Measurements from ENCODE around the gene KDSR.

KDSR gene

DNA sequence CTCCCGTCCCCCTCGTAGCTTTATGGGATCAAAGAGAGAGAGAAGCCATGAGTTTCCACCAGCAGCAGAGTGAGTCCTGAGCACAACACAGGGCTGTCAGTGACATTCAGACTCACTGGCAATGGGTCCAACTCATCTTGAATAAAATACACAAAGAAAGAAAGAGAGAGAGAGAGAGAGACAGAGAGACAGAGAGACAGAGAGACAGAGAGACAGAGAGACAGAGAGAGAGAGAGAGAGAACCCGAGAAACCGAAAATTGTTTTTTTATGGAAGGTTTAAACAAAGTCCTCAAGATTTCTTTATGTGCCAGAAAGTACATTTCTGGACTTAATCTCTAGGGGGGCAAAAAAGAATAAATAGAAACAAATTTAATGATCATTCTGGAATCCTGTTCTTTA, 35.9 kb downstream of the KDSR start:
- no peak for TF ChIP-seq CTCF (IDR thresholded peaks at IDR 0.05; ENCODE audit: low read depth, low read length)
- H3K4me3 ChIP-seq (ENCODE audit: low read depth, low read length) = no peak overlapping the region

DNA sequence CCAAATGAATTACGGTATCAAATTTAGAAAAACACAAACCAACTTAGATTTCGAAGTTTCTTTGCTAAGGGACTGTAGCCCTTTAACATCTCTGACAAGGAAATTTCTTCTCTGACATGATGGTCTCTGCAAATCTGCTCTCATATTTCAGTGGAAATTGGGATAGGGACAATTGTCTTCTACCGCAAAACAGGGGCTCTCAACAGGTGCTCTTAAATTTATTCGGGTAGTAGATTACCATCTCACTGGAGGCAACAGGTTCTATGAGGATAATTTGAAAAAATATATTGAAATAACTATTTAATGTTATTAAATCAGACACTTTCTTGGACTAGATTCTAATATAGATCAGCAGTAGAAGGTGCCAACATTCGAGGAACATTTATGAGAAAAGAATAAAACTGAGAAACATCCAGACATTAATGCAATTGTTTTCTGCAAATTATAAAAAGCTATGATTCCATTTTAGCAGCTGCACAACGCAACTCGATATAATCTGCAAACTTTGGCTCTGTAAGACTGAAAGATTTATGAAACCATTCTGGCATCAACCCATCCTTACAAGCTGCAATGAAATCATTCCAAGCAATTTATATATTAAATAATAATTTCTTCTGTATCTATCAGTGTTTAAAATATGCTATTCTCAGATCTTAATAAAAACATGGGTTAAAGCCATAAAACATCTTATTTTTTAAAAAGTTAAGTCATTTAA, 37.4 kb downstream of the KDSR start:
- no peak for TF ChIP-seq CTCF (IDR thresholded peaks at IDR 0.05; ENCODE audit: low read depth, low read length)
- H3K4me3 ChIP-seq (ENCODE audit: low read depth, low read length) = no peak overlapping the region

DNA sequence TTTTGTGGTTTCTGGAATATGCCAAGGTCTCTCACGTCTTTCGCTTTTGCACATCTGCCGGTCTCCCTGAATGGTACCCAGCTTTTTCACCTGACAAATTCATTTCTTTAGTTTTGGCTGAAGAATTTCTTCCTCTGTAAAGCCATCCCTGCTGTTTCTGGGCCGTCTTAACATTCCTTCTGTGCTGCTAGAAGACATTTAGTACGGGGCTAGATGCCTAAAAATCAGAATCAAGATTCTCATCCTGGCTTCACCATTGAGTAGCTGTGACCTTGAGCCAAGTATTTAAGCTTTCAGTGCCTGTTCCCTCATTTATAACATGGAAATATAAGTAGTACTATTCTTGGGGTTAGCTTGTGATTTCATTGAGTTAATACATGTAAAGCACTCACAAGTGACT, 41.0 kb downstream of the KDSR start:
- no peak for TF ChIP-seq CTCF (IDR thresholded peaks at IDR 0.05; ENCODE audit: low read depth, low read length)
- H3K4me3 ChIP-seq (ENCODE audit: low read depth, low read length) = no peak overlapping the region

DNA sequence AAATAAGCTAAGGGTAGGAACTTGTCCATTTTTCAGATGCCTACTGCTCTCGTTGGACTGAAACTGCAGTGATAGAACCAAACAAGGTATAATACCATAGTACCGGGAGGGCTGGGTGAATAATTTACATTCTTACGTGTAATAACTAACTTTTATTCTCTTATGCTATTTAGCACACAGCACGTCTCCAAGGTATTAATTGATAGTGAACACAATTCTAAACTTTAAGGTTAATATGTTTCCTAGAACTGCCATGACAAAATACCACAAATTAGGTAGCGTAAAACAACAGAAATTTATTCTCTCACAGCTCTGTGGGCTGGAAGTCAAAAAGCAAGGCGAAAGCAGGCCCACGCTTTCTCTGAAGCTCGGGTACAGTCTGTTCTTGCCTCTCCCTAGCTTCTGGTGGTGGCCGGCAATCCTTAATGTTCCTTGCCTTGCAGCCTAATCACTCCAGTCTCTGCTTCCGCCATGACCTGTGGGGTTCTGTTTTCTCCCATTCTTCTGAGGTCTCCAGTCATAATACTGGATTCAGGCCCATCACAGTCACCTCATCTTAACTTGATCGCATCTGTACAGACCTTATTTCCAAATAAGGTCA, 41.8 kb downstream of the KDSR start:
- H3K4me3 ChIP-seq (ENCODE audit: low read depth, low read length) = no peak overlapping the region
- no peak for TF ChIP-seq CTCF (IDR thresholded peaks at IDR 0.05; ENCODE audit: low read depth, low read length)

GRCh38 chr18:63322908-63323634, 43.9 kb downstream of the KDSR start:
- no peak overlapping the region for H3K4me3 ChIP-seq (ENCODE audit: low read depth, low read length)
- peak; percentile 36; the same call in 1 of the 2 replicates for TF ChIP-seq CTCF (IDR thresholded peaks at IDR 0.05; ENCODE audit: low read depth, low read length)

DNA sequence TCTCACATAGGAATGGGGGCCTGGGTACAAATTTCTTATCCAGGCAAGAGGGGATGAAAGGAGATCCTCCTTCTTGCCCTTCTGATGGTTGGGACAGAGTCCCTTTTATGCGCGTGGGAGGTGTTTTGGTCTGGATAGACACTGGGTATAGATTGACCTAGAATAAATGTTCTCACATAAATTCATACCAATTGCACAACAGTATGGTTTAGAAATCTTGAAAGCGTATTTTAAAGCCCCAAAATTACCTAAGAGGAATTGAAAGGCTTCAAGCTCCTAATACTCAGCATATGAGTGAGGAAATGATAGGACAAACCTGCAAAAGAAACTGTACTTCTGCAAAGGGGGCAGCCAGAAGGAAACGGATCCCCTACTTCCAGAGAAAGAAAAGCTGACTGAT, 44.8 kb downstream of the KDSR start:
- no peak overlapping the region for H3K4me3 ChIP-seq (ENCODE audit: low read depth, low read length)
- no peak for TF ChIP-seq CTCF (IDR thresholded peaks at IDR 0.05; ENCODE audit: low read depth, low read length)

GRCh38 chr18:63321291-63321690, 45.7 kb downstream of the KDSR start:
- TF ChIP-seq CTCF (IDR thresholded peaks at IDR 0.05; ENCODE audit: low read depth, low read length) = no peak
- no peak overlapping the region for H3K4me3 ChIP-seq (ENCODE audit: low read depth, low read length)

Data from WI38 (cell line).